Activated CD8-positive, alpha-beta memory T cell treated with anti-CD3 and anti-CD28 coated beads for 48 hours (primary cell): ENCODE measurements around the gene ZBTB7C.

Source experiments
- DNase-seq, 3 experiments: peaks; one replicate each; pipeline ENCODE4 v3.0.0-alpha.2; 2020; ENCODE audit warnings: low read depth in 2 of 3, low spot score in 2 of 3

Gene ZBTB7C

DNA sequence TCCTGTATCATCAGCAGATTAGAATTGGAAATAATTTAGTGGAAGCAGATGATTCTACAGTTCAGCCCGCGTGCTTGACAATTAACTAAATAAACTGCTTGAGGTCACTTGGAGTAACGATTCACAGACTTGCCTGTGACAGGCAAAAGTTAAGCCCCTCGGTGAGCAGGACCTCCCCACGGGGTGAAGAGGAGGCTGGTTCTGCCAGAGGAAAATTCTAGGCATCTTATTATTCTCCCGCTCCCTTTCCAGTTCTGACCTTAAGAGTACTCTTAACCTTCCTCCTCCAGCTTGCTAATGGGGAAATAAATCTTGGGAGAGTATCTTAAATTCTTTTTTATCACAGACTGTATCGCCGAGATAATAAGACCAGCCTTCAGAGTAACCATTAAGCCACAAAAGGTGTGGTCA lies 309.0 kb downstream of the ZBTB7C start:
- DNase-seq = no peak

DNA sequence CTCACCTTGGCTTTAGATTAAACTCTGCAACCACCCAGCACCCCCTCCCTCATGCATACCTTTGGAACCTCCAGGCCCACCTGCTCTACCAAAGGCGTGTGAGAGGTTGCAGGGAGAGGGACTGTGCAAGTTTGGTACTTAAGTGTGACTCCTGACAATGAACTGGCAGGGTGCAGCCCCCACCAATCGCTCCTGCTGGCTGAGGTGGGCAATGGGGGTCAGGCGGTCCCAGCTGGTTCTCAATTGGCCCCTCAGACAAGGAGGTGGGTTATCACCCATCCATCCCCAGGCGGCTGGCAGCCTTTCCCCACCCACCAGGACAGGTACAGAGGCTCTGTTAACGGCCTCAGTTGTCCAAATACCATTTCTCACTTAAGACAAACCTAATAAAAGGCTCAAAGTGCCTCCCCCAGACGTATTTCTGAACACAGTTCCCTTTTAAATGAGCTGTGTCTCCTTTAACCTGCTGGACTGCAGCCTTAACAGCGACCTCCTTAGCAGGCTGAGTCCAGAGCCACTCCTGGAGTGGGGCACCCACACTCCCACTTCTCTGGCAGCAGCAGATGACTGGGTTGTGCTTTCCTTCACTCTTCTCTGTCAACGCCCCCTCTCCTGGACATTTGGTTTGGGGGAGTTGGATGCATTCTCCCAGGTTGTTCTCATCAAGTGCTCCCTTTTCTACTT lies 309.6 kb downstream of the ZBTB7C start:
- no peak for DNase-seq

DNA sequence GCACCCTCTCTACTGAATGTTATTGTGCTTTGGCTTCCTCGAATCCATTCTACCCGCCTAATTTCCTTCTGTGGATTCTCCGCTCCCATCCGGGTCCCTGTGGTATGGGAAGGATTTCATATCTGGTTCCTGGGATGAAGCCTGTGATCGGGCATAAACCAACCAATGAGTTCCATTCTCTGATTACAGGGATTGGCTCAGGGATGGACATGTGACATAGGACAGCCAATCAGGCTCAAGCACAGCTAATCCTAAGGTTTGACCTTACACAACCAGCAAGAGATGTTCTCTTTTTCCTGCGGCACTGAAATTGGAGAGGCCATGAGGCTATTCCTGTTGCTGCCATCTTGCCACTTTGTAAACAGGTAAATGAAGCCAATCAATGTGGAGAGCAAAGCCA lies 310.6 kb downstream of the ZBTB7C start:
- no peak for DNase-seq

DNA sequence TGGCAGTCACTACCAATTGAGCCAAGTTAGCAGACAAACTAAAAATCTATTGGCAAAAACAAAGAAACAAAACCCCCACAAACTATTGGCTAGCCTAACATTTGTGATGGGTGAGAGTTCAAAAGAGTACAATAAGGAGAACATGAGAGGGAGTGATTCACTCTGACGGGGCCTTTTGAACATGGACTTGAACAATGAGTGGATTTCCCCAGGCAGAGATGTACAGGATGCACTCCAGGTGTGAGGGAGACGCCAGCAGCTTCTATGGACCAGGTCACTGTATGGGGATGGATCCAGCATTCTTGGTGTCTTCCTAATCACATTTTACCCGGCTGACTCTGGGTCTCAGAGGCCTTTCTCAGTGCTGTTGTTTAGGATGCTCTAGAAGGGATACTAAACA lies 311.2 kb downstream of the ZBTB7C start:
- DNase-seq = no peak

DNA sequence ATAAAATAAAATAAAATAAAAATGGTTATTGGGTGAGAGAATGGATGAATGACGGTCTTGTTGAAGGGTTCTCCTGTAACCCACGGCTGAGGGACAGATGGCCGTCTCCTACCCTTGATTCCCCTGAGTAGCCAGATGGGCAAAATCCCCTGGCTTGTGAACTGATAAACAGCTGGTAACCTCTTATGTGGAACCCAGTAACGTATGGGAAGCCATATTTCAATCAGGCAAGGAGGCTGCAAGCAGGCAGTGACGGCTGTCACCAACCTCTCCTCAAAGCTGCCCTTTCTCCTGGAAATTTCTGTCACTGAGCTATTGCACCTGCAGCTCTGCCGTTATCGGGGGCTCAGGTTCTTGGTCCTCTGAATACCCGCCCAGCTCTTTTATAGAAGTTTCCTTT lies 313.5 kb downstream of the ZBTB7C start:
- no peak for DNase-seq

DNA sequence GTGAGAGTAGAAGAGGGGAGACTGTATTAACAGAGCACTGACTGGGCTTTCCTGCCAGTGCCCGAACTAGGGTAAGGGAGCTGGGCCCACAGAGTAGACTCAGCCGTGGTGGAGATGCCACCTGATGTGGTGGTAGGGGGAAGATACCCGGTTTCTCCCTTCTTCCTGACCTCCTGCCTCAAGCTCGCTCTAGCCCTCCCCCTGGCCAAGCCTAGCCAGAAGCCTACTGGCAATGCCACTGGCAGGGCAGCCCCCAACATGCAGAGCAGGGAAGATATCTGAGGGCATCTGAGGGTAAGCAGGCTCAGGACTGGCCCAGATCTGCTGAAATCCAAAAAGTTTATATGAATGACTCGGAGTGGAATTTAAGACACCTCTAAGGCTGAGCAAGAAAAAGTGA lies 316.1 kb downstream of the ZBTB7C start:
- no peak for DNase-seq

DNA sequence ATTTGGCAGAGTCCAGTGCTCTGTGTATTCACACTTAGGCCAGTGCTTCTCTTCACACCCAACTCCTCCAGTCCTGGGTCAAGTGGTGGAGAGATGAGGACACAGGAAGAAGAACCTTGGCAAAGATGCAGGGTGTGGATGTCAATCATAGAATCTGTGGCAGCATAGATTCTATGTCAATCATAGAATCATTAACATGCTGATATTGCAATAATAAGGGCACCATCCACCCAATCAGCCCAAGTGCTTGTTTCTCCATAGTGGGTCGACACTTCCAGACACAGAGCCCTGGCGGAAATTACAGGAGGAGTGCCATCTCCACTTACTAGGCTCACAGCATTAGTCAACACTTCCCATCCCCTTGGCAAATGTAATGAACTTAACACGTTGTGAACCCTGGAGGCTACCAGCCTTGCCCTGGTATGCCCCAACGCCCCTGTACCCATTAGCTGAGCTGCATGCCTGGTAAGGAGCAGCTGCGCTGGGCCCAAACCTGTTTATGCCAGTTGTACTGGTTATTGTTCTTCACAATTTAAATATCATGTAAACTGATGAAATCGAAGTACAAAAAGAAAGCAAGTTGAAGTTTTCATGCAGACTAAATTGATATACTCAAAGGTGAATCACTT lies 317.2 kb downstream of the ZBTB7C start:
- no peak for DNase-seq

DNA sequence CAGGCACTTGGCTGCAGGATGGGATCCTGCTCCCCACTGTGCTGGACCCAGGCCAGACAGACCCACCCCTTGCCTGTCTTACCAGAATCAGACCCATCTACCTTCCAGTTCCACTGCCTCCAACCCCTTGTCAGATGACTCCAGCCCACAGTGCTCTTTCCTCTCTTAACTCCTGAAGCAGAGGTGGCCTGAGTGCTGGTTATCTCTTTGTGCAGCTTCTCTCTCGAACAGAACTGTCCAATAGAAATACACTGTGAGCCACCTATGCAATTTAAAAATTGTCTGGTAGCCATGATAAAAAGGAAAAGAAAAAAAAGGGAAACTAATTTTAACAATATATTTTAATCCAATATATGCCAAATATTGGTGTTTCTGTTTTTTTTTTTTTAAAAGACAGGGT lies 318.5 kb downstream of the ZBTB7C start:
- DNase-seq = no peak

DNA sequence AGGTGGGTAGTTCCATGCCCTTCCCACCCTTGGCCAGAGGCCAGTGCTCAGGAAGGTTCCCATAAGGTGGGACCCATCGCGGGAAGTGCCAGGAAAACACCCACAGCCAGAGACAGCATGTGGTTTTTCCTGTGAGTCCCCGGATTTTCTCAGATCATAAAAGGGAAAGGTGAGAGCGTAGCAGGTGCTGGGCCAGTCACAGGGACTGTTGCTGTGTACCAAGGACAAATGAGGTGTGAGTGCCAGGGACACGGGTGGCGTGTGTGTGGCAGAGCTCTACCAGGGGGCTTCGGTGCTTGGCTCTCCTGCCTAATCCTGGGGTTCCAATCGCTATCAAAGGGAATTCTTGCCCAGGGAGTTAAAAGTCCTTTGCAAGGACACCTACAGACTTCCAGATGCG lies 319.2 kb downstream of the ZBTB7C start:
- no peak for DNase-seq

DNA sequence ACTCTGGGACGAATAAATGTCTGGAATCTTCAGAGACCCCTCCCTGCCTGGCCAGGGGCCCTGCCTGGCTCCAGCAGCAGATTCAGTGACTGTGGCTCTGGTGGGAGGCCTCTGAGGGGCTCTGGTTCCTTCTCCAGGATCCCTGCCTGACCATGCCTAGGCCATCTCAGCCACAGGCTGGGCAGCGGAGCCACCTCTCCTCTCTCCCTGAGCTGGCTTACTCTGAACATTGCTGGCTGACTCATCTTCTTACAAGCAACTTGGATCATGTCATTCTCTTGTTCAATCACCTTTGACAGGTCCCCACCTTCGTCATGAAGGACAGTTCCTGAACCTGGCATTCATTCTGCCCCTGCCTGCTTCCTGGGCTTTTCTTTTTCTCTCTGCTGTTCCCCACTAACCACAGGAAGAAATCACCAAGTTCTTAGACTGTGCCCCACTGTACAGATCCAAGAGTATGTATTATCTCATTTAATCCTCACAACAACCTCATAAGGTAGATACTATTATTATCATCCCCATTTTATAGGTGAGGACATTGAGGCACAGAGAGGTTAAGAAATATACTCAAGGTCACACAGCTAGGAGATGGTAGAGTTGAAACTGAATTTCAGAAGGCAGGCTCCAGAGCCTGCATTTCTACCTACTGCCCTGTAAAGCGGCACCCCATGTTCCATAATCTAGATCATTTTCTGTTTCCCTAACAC lies 323.2 kb downstream of the ZBTB7C start:
- no peak for DNase-seq

DNA sequence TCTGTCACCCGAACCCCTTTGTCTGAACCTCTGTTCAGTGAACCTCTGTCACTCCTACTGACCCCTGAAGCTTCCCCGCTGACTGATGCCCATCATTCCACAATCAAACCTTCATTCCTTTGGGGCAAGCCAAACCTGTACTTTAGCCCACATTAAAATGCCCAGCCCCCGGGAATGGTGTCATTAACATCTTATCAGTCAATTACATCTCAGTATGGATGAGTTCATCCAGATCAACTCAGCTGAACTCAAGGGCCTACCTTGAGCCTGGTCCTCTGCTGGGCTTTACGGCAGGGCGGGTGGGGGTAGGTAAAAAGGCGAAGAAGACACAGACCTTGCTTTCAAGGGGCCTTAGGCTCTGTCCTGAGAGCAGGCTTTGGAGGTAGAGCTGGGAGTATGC lies 324.3 kb downstream of the ZBTB7C start:
- DNase-seq = no peak

DNA sequence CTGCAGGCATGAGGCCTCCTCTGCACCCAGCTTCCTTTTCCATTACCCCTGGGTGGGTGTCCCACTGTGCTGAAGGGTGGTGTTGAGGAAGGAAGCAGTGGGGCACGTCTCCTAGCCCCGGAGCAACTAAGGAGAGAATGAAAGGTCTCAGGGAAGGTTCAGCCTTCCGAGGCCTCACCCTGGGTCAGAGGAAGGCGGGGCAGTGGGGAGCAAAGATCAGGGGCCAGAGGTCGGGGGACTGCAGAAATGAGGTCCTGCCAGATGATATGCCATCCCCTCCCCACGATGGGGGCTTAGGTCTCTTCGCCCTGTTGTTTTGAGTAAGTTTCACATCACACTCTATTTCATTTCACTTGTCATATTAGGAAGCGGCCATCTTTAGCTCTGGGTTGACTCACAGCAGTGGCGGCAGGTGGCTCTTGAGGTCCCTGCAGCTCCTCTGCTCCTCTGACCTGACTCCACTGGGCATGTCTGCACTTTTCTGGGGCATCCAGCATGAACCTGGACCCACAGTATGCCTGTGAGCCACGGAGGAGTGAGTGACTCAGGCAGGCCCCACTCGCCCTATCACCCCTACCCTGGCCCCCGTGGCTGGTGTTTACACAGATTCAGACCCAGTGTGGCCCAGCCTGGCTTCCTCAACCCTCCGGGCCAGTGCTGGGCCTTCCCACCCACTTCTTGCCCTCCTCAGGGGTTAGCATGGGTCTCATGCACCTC lies 325.0 kb downstream of the ZBTB7C start:
- DNase-seq = no peak

DNA sequence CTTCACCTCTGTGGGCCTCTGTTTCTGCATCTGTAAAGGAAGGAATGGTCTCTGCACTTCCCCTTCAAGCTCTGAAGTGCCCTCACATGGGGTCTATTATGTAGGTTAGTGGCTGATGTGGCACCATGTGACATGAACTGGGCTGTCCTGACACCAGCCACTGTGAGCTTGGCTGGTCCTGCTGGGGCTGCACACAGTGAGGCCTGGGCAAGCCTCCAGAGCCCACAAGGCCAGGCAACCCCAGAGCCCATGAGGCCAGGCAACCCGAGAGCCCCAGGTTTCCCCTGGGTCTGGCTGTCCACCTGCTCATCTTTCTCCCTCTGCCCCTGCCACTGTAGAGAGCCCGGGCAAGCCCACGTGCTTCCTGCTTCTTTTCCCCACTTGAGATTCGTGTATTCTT lies 328.6 kb downstream of the ZBTB7C start:
- no peak for DNase-seq

DNA sequence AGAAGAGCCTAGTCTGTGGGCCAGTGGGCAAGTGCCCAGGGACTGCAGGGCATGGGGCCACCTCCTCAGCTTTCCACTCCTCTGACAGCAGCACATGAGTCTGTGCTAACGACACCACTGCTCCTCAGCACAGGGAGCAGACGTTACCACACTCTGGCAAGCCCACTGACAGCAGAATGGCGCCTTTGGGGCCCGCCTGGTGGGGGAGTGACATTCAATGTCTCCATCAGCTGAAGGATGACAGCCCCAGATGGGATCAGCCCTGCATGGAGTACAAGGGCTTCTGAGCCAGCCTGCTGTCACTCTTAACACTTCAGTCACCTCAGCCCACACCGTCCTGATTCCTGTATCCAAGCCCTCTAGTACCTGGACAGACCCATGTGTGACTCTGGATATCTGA lies 329.3 kb downstream of the ZBTB7C start:
- no peak for DNase-seq

DNA sequence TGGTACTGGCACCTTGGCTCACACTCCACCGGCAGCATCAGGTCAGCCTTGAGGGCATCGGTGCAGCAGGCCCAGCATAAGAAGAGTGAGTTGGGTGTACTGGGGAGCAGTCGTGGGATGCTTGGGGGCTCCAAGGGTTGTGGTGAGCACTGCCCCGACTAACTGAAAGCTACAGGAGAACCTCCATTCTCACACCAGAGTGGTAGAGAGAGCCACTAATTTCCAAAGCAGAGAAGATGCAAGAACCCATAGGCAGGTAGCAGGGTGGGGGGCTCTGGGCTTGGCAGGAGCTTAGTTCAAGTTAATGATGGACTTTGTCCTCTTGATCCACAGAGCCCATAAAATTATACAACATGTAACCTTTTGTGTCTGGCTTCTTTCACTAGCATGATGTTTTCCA lies 330.7 kb downstream of the ZBTB7C start:
- no peak for DNase-seq

DNA sequence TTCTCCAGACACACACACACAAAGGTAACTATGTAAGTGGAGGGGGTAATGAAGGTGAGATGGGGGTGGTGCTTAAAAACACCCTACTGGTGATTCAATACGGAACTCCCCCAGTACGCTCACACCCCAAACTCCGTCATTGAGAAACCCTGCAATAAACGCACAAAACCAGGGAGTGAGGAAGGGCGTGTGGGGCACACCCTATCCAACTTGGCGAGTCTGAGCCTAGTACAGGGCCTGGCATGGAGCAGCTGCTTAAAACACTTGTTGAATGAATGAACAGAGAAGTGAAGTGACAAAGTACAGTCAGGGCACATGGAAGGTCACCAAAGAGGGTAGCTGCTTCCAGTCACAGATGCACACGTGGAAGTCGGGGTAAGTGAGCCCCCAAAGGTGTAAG lies 331.9 kb downstream of the ZBTB7C start:
- no peak for DNase-seq

DNA sequence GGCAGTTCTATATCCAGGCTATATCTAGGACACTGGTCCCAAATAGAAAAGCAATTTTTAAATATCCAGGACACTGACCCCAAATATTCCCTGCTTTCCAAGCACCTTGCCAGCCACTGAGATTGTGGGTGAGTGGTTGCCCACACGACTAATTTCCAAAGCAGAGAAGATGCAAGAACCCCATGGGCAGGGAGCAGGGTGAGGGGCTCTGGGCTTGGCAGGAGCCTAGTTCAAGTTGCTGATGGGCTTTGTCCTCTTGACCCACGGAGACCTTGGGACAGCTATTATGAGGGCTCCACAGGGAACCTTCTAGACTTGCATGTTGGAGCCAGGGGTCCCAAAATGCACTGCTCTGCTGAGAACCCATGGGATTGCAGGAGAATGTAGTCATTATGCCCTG lies 332.7 kb downstream of the ZBTB7C start:
- no peak for DNase-seq

DNA sequence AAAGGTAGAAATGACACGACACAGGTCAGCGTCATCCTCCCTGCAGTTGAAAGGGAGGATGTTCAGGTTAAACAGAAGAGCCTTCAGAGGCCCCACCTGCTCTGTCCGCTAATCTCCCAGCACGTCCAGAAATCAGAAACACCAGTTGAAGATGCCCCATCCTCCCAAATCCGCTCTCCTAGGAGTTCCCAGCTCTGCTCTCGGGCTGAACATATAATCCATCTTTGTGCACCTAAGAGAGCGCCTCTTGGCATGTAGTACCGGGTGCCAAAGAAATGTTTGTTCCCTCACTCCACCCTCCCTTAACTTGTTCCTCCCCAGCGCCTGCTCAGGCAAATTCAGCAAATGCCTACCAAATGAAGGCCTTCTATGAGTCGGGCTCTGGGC lies 333.5 kb downstream of the ZBTB7C start:
- no peak for DNase-seq

DNA sequence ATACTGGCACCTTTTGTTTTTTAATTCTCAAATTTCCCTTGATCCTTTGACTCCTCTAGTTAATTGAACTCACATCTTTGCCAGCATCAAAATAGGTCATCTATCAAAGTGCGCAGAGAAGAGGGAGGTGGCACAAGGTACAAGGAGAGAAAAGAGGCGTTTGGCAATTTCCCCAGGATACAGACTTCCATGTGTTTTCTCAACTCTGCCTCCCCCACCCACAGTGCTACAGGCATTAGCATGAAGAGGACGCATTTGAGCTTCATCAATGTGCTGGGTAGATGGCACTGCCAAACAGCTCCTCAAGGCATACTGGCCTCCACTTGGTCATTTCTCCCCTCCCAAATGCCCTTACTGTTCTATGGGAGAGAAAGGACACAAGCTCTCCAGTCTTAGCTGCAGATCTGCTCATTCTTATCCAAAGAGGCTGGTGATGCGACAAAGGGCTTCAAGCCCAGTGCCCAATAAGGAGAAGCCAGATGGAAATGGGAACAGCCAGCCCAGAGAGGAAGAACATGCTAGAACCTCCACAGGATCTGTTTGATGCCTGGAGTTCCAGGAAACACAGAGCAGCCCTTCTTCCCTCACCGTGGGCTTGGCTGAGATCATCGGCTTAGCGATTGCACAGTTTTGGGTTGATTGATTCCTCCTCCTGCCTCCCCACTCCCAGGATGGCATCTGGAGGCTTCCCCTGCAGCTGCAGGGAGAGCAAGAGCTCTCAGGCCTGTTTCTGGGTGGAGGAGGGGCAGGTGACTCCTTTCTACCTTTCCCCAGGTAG lies 334.1 kb downstream of the ZBTB7C start:
- no peak for DNase-seq

DNA sequence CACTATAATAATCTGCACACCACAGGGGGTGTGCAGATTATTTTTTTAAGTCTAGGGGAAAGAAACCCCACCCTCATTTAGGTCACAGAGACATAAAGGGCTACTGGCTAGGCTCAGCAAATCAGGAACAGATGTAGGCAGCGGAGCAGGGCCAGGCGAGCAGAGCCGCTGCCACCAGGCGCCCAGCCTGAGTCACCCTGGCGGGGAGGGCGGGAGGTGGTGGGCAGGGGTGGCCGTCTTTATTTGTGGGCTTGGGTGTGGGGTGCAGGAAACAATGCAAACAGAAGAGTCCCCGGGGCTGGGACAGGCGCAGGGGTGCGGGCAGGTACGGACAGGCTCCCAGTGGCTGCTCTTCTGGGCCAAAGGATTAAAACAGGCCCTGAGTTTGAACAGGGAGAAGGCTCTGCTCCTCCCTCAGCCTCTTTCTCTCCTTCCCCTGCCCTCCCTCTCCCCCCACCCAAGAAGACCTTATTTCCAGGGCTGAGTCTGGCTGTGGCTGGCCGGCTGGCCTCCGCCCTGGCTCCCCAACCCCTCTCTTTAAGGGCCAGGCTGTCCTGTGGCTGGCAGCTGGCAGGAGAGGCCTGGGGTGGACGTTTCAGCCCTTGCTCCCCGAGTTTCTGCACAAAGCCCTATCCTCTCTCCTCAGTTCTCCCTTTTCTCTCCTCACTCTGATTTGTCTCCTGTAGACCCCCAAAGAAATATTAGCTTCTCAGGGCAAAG lies 335.8 kb downstream of the ZBTB7C start:
- no peak for DNase-seq
